Jurkat, Clone E6-1 (cell line): ENCODE data around the gene CFAP73. TPM values are rescaled to one million over a fixed set of nuclear protein-coding genes. Genes with fewer than 3 reads are reported as not detected.
A peak's percentile ranks its signal among the peaks of the same experiment; 100 is the strongest.

ENCODE experiments used
- DNase-seq: peaks from one replicate; pipeline ENCODE4 v3.0.0-alpha.2; 2011; ENCODE audit warnings: low read depth, low spot score
- H3K4me3 ChIP-seq: 2 replicates; pipeline ENCODE4 v1.5.1; 2011; ENCODE audit warnings: mild to moderate bottlenecking, low read length, control low read depth, moderate library complexity
- polyA plus RNA-seq: library from polyadenylated mRNA; unstranded; fragments of >200 nt; gene quantifications from one replicate; pipeline ENCODE4 v1.2.1, GENCODE V29; 2012; ENCODE audit warnings: missing spikeins; ENCODE audit not compliant: insufficient read length, insufficient read depth

CFAP73 gene
- 2.5 TPM for polyA plus RNA-seq

DNA sequence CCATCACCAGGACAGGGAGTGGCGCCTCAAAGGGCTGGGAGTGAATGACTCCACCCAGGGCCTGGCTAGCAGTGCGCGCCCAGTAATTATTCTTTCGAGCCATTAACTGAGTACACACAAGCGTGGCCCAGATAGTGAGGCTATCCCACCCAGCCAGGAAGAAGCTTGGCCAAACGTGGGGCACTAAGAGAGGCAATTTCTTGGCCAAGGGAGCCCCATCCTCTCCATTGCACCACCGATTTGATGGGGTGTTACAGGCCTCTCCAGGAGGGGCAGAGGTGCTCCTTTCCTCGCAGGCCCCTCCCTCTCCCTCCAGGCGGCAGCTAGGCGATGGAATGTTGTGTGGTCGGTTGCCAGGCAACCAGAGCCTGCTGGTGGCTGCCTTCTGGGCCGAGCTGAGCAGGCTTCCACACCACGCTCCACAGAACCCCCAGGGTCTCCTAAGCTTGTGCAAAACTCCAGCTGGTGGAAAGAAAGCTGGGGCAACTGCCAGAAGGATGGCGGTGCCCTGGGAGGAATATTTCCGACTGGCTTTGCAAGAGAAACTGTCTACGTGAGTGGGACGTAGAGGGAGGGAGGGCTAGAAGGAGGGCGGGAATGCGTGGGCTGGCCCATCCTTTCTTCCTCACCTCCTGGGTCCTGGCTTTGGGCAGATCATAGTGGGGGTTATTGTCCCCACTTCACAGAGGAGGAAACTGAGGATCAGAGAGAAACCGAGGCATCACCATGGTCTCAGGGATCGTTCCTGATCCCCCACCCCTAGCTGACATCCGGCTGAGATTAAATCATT lies at the start of gene CFAP73:
Gene CFAP73 (plus strand): TSS at position 364 of the 790 bp plus-strand sequence. CDS start 134 bp downstream, at position 498.
- peak; percentile 54 for DNase-seq
- H3K4me3 ChIP-seq, result no peak within 1 kb of the TSS

DNA sequence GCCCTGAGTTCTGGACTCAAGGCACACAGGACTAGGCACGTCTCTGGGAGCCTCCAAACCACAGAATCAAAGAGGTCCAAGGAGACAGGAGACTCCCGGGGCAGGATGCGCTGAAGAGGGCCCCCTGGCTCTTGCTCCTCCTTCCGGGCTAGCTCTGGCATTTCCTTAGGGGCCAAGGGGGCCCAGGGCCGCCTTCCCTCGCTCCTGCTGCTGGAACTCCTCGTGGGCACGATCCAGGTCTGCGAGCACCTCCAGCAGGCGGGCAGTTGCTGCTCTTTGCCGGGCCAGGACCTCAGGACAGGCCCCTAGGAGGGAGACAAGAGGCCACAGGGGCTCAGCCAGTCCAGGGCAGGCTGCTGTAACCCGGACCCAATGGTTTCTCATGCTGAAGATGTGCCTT lies 49.8 kb upstream of the CFAP73 start:
- no peak overlapping the region for H3K4me3 ChIP-seq
- no peak for DNase-seq

DNA sequence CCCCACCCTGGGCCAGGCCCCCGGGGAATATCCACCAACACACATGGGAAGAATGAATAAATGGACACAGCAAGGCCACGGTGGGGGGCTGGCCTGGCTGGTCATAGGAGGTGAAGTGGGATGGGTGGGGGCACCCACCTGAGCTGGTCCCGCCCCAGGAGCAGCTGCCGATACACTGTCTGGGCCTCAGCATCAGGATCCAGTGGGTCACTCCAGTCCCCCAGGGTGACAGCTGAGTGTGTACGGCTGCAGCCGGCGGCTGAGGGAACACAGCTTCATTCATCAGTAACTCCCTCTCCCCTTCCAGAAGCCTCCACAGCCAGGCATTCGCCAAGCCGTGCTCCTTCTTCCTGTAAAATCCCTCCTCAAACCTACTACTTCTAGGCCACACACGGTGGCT lies 47.8 kb upstream of the CFAP73 start:
- no peak for DNase-seq
- H3K4me3 ChIP-seq, result no peak overlapping the region

DNA sequence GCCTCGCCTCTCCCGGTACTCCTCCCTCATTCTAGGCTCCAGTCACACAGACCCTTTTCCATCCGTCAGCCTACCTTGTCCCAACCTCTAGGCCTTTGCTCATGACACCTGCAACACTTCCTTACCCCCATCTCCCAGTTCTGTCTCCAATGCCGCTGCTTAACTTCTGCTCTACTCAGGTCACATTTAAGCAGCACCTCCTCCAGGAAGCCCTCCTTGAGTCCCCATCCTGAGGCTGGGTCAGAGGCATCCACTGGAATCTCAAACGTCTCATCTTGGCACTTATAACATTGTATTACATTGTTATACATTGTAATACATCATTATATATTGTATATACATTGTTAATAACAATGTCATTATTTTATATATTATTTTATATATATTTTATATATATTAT lies 46.7 kb upstream of the CFAP73 start:
- DNase-seq, result no peak

DNA sequence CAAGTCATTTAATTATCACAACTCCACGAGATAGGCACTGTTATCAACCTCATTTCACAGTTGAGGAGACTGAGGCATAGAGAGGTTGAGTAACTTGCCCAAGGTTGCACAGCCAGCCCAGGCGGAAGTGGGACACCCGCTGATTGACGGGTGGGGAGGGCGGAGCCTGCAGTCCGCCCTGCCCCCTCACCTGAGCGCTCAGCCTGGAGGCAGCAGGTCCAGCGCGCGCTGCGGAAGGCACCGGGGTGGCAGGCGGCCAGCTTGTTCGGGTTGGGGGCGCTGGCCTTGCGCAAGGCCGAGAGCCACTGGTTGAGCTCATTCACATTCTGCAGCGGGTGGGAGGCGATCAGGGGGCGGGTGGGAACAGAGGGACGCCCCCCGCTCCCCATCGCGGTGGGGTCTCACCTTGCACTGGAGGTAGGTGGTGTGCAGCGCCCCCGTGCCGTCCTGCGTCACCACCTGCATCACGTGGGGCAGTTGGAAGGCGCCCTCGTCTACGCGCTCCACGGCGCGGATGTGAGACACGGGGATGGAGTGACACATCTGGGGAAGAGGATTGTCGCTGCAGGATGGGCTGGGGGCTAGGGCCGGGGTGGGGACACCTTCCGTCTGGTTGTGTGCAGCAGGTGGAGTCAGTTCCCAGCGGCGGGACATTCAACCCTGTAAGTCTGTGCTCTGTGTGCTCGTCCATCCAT lies 45.6 kb upstream of the CFAP73 start:
- no peak overlapping the region for H3K4me3 ChIP-seq
- DNase-seq, result no peak

More for the DNA sequence above, 46.7 kb upstream of the CFAP73 start:
- H3K4me3 ChIP-seq, result no peak overlapping the region

DNA sequence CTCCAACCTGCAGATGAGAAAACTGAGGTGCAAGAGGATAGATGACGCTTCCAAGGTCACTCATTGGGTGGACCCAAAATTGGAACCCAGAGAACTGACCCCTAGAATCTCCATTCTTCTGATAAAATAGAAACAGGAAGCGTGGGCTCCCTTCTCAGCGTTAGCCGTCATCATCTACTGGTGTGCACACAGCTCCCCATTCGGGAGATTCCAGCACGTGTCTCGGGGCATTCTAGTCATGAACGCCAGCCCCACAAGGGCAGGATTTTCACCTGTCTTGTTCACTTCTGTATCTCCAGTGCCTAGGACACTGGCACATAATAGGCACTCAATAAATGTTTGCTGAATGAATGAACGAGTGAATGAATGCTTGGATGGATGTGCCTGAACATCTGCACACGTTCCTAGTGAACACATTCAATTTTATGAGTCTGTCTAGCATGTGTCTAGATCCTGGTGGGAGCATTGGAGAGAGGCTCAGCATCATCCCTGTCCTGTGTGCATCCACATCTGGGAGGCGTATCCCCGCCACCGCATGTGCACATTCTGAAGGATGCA lies 44.5 kb upstream of the CFAP73 start:
- no peak overlapping the region for H3K4me3 ChIP-seq
- no peak for DNase-seq

DNA sequence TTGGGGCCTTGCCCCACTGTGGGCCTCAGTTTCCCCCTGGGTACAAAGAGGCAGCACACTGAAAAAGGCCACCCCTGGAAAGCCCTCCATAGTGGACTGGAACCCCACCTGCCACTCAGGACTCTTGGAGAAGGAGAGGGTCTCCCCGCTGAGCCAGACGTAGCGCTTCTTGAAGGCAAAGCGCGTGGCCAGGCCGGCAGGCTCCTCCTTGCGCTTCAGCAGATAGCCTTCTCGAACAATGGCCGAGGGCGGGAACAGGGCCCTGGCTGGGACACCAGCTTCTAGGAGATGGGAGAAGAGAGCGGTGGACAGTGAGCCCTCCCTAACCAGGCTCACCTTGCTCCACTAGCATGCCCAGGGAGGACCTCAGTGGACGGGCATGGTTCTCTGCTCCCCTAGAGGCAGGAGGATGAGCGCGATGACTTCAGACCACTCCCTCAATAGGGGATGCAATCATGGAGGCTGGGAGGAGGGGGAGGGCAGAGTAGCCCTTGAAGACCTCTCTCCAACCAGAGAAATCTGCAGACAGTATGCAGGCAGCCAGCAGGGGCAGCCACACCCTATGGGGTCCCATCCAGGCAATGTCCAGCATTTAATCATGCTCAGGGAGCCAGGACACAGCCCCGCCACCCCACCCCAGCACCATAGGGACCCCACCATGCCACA lies 43.8 kb upstream of the CFAP73 start:
- DNase-seq, result no peak
- no peak overlapping the region for H3K4me3 ChIP-seq

DNA sequence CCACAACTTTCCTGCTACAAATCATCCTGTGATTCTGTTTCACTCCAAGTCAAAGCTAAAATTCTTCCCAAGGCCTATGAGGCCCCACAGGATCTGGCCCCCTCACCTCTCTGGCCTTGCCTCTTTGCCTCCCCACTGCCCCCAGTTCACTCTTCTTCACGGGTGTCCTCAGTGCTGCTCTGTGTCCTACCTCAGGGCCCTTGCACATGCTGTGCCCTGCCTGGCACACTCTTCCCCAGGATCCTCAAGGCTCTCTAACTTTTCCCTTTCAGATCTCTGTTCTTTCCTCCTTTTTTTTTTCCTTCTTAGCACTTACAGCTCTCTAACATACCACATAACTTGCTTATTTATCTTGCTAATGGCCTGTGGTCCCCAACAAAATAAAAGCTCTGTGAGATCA lies 43.2 kb upstream of the CFAP73 start:
- no peak overlapping the region for H3K4me3 ChIP-seq
- DNase-seq, result no peak

DNA sequence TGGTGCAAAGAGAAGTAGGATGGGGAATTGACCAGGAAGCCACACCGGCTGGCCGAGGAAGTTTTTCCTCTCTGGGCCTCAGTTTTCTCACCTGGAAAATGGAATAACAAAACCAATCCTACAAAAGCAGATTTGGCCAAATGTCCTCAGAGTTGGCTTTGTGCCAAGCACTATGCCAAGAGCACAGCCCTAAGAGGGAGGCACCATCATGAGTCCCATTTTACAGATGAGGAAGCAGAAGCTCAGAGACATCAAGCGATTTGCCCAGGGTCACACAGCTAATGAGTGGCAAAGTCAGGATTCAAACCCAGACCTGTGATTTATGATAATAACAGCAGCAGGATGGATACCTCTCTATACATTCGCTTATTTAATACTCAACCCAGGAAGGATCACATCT lies 41.2 kb upstream of the CFAP73 start:
- no peak for DNase-seq
- no peak overlapping the region for H3K4me3 ChIP-seq

DNA sequence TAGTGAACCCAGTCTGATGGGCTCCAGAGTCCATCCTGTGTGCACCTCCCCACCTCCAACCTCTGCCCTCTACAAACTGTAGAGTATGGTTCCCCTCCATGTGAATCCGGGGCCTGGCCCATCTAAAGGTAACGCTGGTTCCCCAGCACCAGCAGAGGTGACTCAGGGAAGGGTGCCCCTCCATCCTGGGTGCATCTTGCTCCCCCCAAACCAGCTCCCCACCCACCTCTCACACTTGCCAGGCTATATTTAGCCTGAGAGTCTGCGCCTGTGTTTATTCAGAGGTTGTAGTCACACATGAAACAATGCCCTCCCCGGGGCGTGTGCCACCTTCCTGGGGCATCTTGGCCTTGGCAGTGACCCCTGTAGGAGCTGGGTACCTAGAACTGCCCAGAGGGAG lies 40.2 kb upstream of the CFAP73 start:
- DNase-seq, result no peak
- no peak overlapping the region for H3K4me3 ChIP-seq

DNA sequence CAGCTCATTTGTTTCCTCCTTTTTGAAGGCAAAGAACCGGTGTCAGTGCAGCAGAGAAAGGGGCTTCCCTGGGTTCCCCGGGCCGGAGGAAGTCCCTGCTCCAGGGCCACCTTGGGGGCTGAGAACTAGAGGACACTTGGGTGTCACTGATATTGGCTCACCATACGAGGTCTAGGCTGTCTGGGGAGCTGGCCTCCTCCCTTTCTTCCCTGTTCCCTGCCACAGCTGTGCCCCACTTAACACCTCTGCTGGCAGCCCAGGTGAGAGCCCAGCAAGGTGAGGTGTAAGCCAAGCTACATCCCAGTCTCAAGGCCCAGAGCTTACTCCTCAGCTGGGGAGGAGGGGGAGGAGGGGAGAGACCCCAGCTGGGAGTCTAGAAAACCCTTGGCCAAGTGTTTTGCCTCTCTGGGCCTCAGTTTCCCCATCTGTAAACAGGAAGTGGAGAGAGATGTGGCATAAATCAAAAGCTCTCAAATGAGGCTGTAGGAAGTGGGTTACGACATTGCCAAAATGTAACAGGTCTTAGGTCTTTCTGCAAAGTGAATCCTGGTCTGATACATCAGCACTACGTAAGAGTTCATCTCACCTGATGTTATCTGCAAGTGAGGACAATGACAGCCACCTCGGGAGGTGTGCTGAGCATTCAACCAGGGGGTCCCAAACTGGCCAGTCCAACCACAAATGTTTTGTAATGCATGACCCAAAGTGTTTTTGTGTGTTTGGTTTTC lies 39.5 kb upstream of the CFAP73 start:
- no peak overlapping the region for H3K4me3 ChIP-seq
- no peak for DNase-seq

DNA sequence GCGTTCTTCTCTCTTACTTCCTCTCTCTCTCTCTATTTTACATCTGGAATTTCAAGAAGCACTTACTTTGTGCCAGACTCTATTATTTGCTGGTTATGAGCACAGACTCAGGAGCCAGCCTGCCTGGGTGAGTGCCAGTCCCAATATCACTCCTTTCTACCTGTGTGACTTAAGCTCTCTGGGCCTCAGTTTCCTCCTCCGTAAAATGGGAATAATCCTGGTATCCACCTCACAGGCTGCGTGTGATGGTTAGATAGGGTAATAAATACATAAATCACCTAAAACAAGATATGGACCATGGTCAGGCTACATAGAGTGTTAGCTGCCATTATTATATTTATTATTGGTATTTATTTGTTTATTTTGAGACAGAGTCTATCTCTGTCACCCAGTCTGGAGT lies 38.3 kb upstream of the CFAP73 start:
- H3K4me3 ChIP-seq, result no peak overlapping the region
- no peak for DNase-seq

DNA sequence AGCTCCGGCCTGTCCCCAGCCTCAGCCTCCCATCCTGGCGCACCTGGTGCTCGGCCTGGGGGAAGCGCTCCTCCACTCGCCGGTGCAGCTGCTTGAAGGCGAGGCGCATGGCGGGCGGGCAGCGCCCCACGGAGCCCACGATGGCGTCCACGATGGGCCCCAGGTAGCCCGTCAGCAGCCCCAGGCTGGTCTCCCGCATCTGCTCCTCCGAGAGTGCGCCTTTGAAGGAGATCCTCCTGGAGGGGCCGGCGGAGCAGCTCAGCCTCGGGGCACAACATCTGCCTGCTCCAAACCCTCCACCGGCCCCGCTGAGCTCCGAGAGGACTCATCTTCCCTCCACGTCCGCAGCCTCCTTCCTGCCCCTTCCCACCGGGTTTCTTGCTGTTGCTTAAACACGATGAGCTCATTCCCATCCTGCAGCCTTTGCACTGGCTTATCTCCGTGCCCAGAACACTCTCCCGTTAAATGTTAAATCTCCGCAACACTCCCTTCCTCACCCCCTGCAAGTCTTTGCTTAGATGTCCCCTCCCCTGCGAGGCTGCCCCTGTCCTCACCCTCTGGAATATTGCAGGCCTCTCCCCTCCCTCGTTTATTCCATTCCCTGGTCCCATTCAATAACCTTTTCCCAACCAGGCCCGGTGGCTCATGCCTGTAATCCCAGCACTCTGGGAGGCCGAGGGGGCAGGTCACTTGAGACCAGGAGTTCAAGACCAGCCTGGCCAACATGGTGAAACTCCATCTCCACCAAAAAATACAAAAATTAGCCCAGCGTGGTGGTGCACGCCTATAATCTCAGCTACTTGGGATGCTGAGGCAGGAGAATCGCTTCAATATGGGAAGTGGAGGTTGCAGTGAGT lies 37.3 kb upstream of the CFAP73 start:
- H3K4me3 ChIP-seq, result no peak overlapping the region
- no peak for DNase-seq

DNA sequence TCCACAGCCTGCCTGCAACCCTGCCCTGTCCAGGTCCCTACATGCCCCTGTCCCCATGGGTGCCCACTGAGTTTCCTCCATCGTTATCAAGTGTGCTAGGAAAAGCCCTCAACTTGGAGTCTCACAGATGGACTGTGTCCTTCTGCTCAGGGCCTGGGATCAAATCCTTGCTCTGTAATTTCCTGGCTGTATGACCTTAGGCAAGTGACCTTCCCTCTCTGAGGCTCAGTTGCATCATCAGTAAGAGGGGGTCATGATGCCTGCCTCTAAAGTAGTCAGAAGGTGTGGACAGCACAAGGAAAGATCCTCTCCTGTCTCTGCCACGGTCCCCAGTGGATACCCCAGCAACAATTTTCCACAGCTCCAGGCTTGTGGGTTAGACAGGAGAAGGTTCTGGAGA lies 36.1 kb upstream of the CFAP73 start:
- DNase-seq, result no peak
- H3K4me3 ChIP-seq, result no peak overlapping the region

DNA sequence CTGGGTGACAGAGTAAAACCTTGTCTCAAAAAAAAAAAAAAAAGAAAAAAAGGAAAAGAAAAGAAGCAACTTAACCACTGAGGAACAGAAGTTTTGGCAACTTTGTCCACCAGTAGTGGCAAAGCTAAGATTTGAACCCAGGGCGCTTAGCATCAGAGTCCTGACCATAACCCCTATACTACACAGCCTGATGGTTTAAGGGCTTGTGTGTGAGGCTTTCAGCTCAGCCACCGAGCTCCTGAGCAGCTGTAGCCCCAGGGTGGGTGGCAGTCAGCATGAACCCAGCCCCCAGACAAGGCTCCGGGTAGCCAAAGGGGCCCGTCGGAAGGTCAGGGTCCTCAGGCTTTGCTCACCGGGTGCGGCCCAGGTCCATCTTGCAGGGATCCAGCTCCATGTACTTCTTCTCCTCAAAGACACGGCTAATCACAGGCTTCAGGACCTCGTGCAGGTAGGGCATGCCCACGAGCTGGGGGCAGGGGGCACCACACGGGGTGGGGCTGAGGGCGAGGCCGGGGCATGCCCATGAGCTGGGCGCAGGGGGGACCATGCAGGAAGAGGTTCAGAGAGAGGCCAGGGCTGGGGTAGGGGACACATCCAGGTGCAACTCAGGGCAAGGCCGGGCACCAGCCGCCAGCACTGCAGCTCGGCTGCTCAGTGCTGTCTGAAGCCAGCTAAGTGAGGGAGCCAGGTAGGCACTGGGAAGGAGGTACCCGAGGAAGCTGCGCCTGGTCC lies 34.9 kb upstream of the CFAP73 start:
- DNase-seq, result no peak
- H3K4me3 ChIP-seq, result no peak overlapping the region

DNA sequence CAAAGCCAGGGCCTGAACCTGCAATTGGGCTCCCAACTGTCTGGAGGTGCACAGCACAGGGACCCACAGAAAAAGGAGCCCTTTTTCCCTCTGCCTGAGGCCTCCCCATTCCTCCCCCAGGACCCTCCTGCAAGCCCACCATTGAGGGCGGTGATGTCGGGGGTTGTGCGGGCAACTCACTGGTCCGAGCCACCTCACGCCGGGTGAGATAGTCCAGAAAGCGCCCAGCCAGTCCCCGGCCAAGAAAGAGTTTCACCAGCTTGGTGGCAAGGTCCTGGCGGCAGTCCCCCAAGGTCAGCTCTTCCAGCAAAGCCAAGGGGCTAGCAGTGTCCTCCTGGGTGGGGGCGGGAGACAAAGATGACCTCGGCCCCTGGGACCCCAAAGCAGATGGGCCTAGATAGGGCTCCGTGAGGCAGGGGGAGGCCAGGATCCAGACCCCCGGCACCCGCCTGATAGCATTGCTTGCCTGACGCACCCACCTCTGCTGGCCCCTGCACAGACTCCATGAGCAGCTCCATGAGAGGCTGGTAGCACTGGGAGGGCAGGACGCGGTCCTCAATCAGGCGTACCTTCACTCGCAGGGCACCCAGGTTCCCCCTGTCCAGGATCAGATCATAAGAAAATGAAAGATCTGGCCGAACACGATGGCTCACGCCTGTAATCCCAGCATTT lies 33.9 kb upstream of the CFAP73 start:
- no peak overlapping the region for H3K4me3 ChIP-seq
- no peak for DNase-seq

DNA sequence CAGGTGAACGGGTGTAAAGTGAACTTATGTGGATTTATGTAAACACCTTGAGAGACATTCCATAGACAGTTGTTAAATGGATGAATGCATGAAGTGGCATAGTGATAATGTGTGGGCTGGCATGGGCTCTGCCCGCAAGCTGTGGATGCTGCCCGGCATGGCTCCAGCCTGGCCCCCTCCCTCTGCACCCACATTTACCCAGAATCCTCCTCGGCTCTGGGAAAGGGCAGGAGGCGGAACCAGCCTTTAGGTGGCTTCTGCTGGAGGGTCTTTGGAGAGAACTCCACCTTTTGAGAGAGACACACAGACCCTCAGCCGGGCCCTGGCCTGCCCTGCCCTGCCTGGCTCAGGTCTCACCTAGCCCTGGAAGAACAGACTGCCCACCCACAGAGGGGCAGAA lies 32.6 kb upstream of the CFAP73 start:
- no peak overlapping the region for H3K4me3 ChIP-seq
- DNase-seq, result no peak
